Cardiac muscle cell (in vitro differentiated cells and primary cell): ENCODE results near the gene PHF23. TPM values are rescaled to one million over a fixed set of nuclear protein-coding genes. Genes with fewer than 3 reads are reported as not detected.

ENCODE experiments used
- DNase-seq, 2 donors: peaks; one replicate each; pipeline versions ENCODE4 v3.0.0 to v3.0.0-alpha.2; 2010 to 2017; ENCODE audit warnings: low read depth in 1 of 2, low spot score in 1 of 2
- H3K27ac ChIP-seq: fragments of 200-600 bp; sonication (generic); 2 replicates; pipeline ENCODE4 v1.5.1; 2016
- H3K27me3 ChIP-seq: fragments of 200-600 bp; sonication (generic); 2 replicates; pipeline ENCODE4 v1.6.0; 2016; ENCODE audit warnings: control low read depth
- H3K36me3 ChIP-seq: fragments of 200-600 bp; sonication (generic); 2 replicates; pipeline ENCODE4 v1.5.1; 2016; ENCODE audit warnings: control low read depth
- H3K4me1 ChIP-seq: fragments of 200-600 bp; sonication (generic); 2 replicates; pipeline ENCODE4 v1.8.1; 2017; ENCODE audit warnings: low read depth, mild to moderate bottlenecking, mixed run types
- H3K4me3 ChIP-seq: fragments of 200-600 bp; sonication (generic); 2 replicates; pipeline ENCODE4 v1.5.1; 2016; ENCODE audit warnings: mild to moderate bottlenecking
- H3K9me3 ChIP-seq: fragments of 200-600 bp; sonication (generic); 2 replicates; pipeline ENCODE4 v1.5.1; 2017; ENCODE audit warnings: low read depth, mild to moderate bottlenecking, control low read depth
- CTCF ChIP-seq: IDR thresholded peaks from 2 replicates; pipeline ENCODE4 v1.5.1; 2012; ENCODE audit warnings: low read depth, mild to moderate bottlenecking, low read length
- polyA plus RNA-seq: library from polyadenylated mRNA; unstranded; fragments of >200 nt; fragmentation: Nextera tagmentation; extraction: Ambion mirVana; gene quantifications from 2 replicates; pipeline ENCODE4 v1.2.1, GENCODE V29; 2016
- total RNA-seq: library from RNA; depleted of rRNA; stranded (reverse); fragments of >200 nt; gene quantifications from 2 replicates; pipeline ENCODE4 v1.2.3, GENCODE V29; 2016

Gene PHF23
- total and polyA plus RNA-seq, 2 experiments from 2014 or later, result 57.7 to 65.0 TPM

GRCh38 chr17:7190276-7190917 lies 48.9 kb downstream of the PHF23 start:
- no peak overlapping the region for H3K4me3 ChIP-seq
- TF ChIP-seq CTCF, result no peak
- peaks cover 9% of the 10 kb centered on the region for H3K36me3 ChIP-seq
- no peak for DNase-seq
- H3K4me1 ChIP-seq, result peaks cover 5% of the 10 kb centered on the region
- no peak overlapping the region for H3K27ac ChIP-seq
- no peaks in the 10 kb centered on the region for H3K9me3 ChIP-seq
- no peaks in the 10 kb centered on the region for H3K27me3 ChIP-seq

DNA sequence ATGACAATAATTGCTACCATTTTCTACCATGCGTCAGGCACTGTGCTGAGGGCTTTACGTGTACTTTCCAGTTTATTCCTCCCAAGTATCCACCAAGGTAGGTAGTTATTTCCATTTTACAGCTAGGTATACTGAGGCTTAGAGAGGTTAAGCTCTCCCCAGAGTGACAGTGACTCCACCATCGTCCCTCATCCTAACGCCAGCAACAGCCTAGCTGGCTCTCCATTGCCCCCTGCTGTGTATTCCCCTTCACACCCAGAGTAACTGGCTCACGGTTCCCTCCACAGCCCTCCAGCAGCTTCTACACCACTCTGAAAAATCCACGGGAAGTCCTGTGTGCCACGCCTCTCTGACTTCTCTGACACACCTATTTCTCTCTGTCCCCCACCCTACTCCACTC lies 53.0 kb downstream of the PHF23 start:
- DNase-seq, result no peak
- no peak overlapping the region for H3K4me3 ChIP-seq
- H3K27me3 ChIP-seq, result no peaks in the 10 kb centered on the region
- TF ChIP-seq CTCF, result peak; percentile 31
- H3K4me1 ChIP-seq, result peaks cover 4% of the 10 kb centered on the region
- H3K9me3 ChIP-seq, result no peaks in the 10 kb centered on the region
- peaks cover 2% of the 10 kb centered on the region for H3K36me3 ChIP-seq
- H3K27ac ChIP-seq, result no peak overlapping the region

Other genes starting within 250 kb of the PHF23 start
Only the 30 nearest of the 36 such genes appear.
- gene SLC16A13, start 203.4 kb downstream of the PHF23 start, total RNA-seq, result 3.7 and 4.0 TPM in 2 replicates
- 5.8 and 7.2 TPM in 2 replicates for gene SLC16A13, start 203.4 kb downstream of the PHF23 start, polyA plus RNA-seq
- 0.39 and 1.1 TPM in 2 replicates for gene SLC16A11, start 195.4 kb downstream of the PHF23 start, total RNA-seq
- 3.8 and 6.4 TPM in 2 replicates for gene SLC16A11, start 195.4 kb downstream of the PHF23 start, polyA plus RNA-seq
- not detected in 2 replicates for gene CLEC10A, start 159.2 kb downstream of the PHF23 start, total RNA-seq
- gene CLEC10A, start 159.2 kb downstream of the PHF23 start, polyA plus RNA-seq, result not detected in 2 replicates
- gene ASGR2, start 124.6 kb downstream of the PHF23 start, total RNA-seq, result not detected in 2 replicates
- gene ASGR2, start 124.6 kb downstream of the PHF23 start, polyA plus RNA-seq, result 0.10 TPM in 1 of 2 replicates, not detected in the other
- 19.8 and 20.2 TPM in 2 replicates for gene ASGR1, start 60.1 kb downstream of the PHF23 start, total RNA-seq
- 19.2 and 21.7 TPM in 2 replicates for gene ASGR1, start 60.1 kb downstream of the PHF23 start, polyA plus RNA-seq
- 32.9 and 40.6 TPM in 2 replicates for gene DLG4, start 19.6 kb downstream of the PHF23 start, total RNA-seq
- gene DLG4, start 19.6 kb downstream of the PHF23 start, polyA plus RNA-seq, result 6.8 and 7.4 TPM in 2 replicates
- 291 and 364 TPM in 2 replicates for gene ACADVL, start 19.5 kb downstream of the PHF23 start, total RNA-seq
- gene ACADVL, start 19.5 kb downstream of the PHF23 start, polyA plus RNA-seq, result 573 and 681 TPM in 2 replicates
- 87.4 and 121 TPM in 2 replicates for gene DVL2, start 4.9 kb downstream of the PHF23 start, total RNA-seq
- 79.2 and 80.3 TPM in 2 replicates for gene DVL2, start 4.9 kb downstream of the PHF23 start, polyA plus RNA-seq
- 517 and 760 TPM in 2 replicates for gene GABARAP, start 3.0 kb upstream of the PHF23 start, total RNA-seq
- gene GABARAP, start 3.0 kb upstream of the PHF23 start, polyA plus RNA-seq, result 772 and 773 TPM in 2 replicates
- gene CTDNEP1, start 12.3 kb upstream of the PHF23 start, total RNA-seq, result 76.0 and 78.3 TPM in 2 replicates
- 92.5 and 98.6 TPM in 2 replicates for gene CTDNEP1, start 12.3 kb upstream of the PHF23 start, polyA plus RNA-seq
- gene ELP5, start 12.8 kb upstream of the PHF23 start, total RNA-seq, result 54.5 and 68.8 TPM in 2 replicates
- 62.3 and 82.9 TPM in 2 replicates for gene ELP5, start 12.8 kb upstream of the PHF23 start, polyA plus RNA-seq
- 0.32 and 0.51 TPM in 2 replicates for gene CLDN7, start 23.0 kb upstream of the PHF23 start, total RNA-seq
- 0.83 and 0.99 TPM in 2 replicates for gene CLDN7, start 23.0 kb upstream of the PHF23 start, polyA plus RNA-seq
- 36.3 and 42.6 TPM in 2 replicates for gene SLC2A4, start 42.3 kb upstream of the PHF23 start, total RNA-seq
- gene SLC2A4, start 42.3 kb upstream of the PHF23 start, polyA plus RNA-seq, result 23.4 and 32.7 TPM in 2 replicates
- gene YBX2, start 55.2 kb upstream of the PHF23 start, total RNA-seq, result 27.8 and 56.2 TPM in 2 replicates
- 20.9 and 32.7 TPM in 2 replicates for gene YBX2, start 55.2 kb upstream of the PHF23 start, polyA plus RNA-seq
- gene EIF5A, start 68.2 kb upstream of the PHF23 start, total RNA-seq, result 319 and 545 TPM in 2 replicates
- gene EIF5A, start 68.2 kb upstream of the PHF23 start, polyA plus RNA-seq, result 719 and 988 TPM in 2 replicates
- gene GPS2, start 75.9 kb upstream of the PHF23 start, total RNA-seq, result 59.9 and 76.2 TPM in 2 replicates
- 68.7 and 97.4 TPM in 2 replicates for gene GPS2, start 75.9 kb upstream of the PHF23 start, polyA plus RNA-seq
- 25.3 and 32.4 TPM in 2 replicates for gene NEURL4, start 89.9 kb upstream of the PHF23 start, total RNA-seq
- gene NEURL4, start 89.9 kb upstream of the PHF23 start, polyA plus RNA-seq, result 12.2 and 15.5 TPM in 2 replicates
- 1.4 and 6.9 TPM in 2 replicates for gene ACAP1, start 97.1 kb upstream of the PHF23 start, total RNA-seq
- 25.9 and 32.1 TPM in 2 replicates for gene ACAP1, start 97.1 kb upstream of the PHF23 start, polyA plus RNA-seq
- 15.9 and 18.4 TPM in 2 replicates for gene KCTD11, start 112.7 kb upstream of the PHF23 start, total RNA-seq
- 10.7 and 14.0 TPM in 2 replicates for gene KCTD11, start 112.7 kb upstream of the PHF23 start, polyA plus RNA-seq
- gene TMEM95, start 115.7 kb upstream of the PHF23 start, total RNA-seq, result not detected in 2 replicates
- not detected in 2 replicates for gene TMEM95, start 115.7 kb upstream of the PHF23 start, polyA plus RNA-seq
- gene TNK1, start 141.6 kb upstream of the PHF23 start, total RNA-seq, result 1.3 and 2.6 TPM in 2 replicates
- gene TNK1, start 141.6 kb upstream of the PHF23 start, polyA plus RNA-seq, result 2.9 and 4.3 TPM in 2 replicates
- gene PLSCR3, start 155.1 kb upstream of the PHF23 start, total RNA-seq, result 25.9 and 33.4 TPM in 2 replicates
- gene PLSCR3, start 155.1 kb upstream of the PHF23 start, polyA plus RNA-seq, result 39.1 and 40.3 TPM in 2 replicates
- 85.4 and 122 TPM in 2 replicates for gene TMEM256, start 164.6 kb upstream of the PHF23 start, total RNA-seq
- gene TMEM256, start 164.6 kb upstream of the PHF23 start, polyA plus RNA-seq, result 117 and 193 TPM in 2 replicates
- 14.8 and 26.3 TPM in 2 replicates for gene NLGN2, start 168.4 kb upstream of the PHF23 start, total RNA-seq
- gene NLGN2, start 168.4 kb upstream of the PHF23 start, polyA plus RNA-seq, result 5.2 and 8.4 TPM in 2 replicates
- not detected in 2 replicates for gene SPEM1, start 180.9 kb upstream of the PHF23 start, total RNA-seq
- not detected in 2 replicates for gene SPEM1, start 180.9 kb upstream of the PHF23 start, polyA plus RNA-seq
- gene SPEM2, start 186.2 kb upstream of the PHF23 start, total RNA-seq, result not detected in 2 replicates
- not detected in 2 replicates for gene SPEM2, start 186.2 kb upstream of the PHF23 start, polyA plus RNA-seq
- gene SPEM3, start 189.4 kb upstream of the PHF23 start, total RNA-seq, result not detected in 2 replicates
- not detected in 2 replicates for gene SPEM3, start 189.4 kb upstream of the PHF23 start, polyA plus RNA-seq
- 10.7 and 12.1 TPM in 2 replicates for gene TMEM102, start 196.0 kb upstream of the PHF23 start, total RNA-seq
- gene TMEM102, start 196.0 kb upstream of the PHF23 start, polyA plus RNA-seq, result 7.9 and 10.9 TPM in 2 replicates
- 51.9 and 56.8 TPM in 2 replicates for gene FGF11, start 200.1 kb upstream of the PHF23 start, total RNA-seq
- 50.4 and 63.6 TPM in 2 replicates for gene FGF11, start 200.1 kb upstream of the PHF23 start, polyA plus RNA-seq
- 8.5 and 14.0 TPM in 2 replicates for gene CHRNB1, start 205.6 kb upstream of the PHF23 start, total RNA-seq
- gene CHRNB1, start 205.6 kb upstream of the PHF23 start, polyA plus RNA-seq, result 28.6 and 34.5 TPM in 2 replicates